Keratinocyte (primary cell): Measurements from ENCODE around the gene CHD9. TPM values are rescaled to one million over a fixed set of nuclear protein-coding genes. Genes with fewer than 3 reads are reported as not detected.

Source experiments
- DNase-seq: peaks from one replicate; pipeline ENCODE4 v3.0.0-alpha.2; 2011; ENCODE audit warnings: low read depth, missing footprints, low spot score
- FAIRE-seq: peaks from 2 replicates; lab custom pipeline; 2011; peaks lifted over from hg19 to GRCh38; lab: Jason Lieb, UNC
- H2AFZ ChIP-seq: 2 replicates; pipeline ENCODE4 v1.6.0; 2012; ENCODE audit warnings: low read length, control low read depth, inconsistent platforms; ENCODE audit not compliant: control insufficient read depth
- H3K27ac ChIP-seq: 2 replicates; pipeline ENCODE4 v1.5.1; 2011; ENCODE audit warnings: low read length; ENCODE audit not compliant: control insufficient read depth, insufficient read depth
- H3K27me3 ChIP-seq: 3 replicates; pipeline ENCODE4 v1.6.0; 2011; ENCODE audit warnings: low read length; ENCODE audit not compliant: control insufficient read depth, insufficient read depth; ENCODE audit errors: extremely low read depth
- H3K36me3 ChIP-seq, 2 experiments: 2 replicates in 1 of 2; 3 replicates in 1 of 2; pipeline ENCODE4 v1.5.1; 2011; ENCODE audit warnings: low read length in 2 of 2, mild to moderate bottlenecking in 1 of 2; ENCODE audit not compliant: control insufficient read depth in 2 of 2, insufficient read depth in 2 of 2; ENCODE audit errors: extremely low read depth in 1 of 2
- H3K4me1 ChIP-seq: 3 replicates; pipeline ENCODE4 v1.5.1; 2011; ENCODE audit warnings: low read length; ENCODE audit not compliant: control insufficient read depth, insufficient read depth; ENCODE audit errors: extremely low read depth
- H3K4me2 ChIP-seq: 3 replicates; pipeline ENCODE4 v1.6.0; 2011; ENCODE audit warnings: low read depth, low read length; ENCODE audit not compliant: control insufficient read depth, insufficient read depth; ENCODE audit errors: extremely low read depth
- H3K4me3 ChIP-seq, 3 experiments: fragments of 200-600 bp in 1 of 3; sonication (generic) in 1 of 3; 2 replicates in 2 of 3; 3 replicates in 1 of 3; pipeline ENCODE4 v1.5.1; 2011 to 2016; ENCODE audit warnings: low read length in 3 of 3, mild to moderate bottlenecking in 3 of 3, control low read depth in 2 of 3, inconsistent platforms in 1 of 3, low read depth in 1 of 3, mixed read lengths in 1 of 3, mixed run types in 1 of 3, moderate library complexity in 1 of 3; ENCODE audit not compliant: control insufficient read depth in 2 of 3, insufficient read depth in 2 of 3; ENCODE audit errors: extremely low read depth in 1 of 3
- H3K79me2 ChIP-seq: 2 replicates; pipeline ENCODE4 v1.6.0; 2012; ENCODE audit warnings: low read length; ENCODE audit not compliant: control insufficient read depth, insufficient read depth
- H3K9ac ChIP-seq: 3 replicates; pipeline ENCODE4 v1.6.0; 2011; ENCODE audit warnings: low read length; ENCODE audit not compliant: control insufficient read depth, insufficient read depth; ENCODE audit errors: extremely low read depth
- H3K9me1 ChIP-seq: 3 replicates; pipeline ENCODE4 v1.6.0; 2011; ENCODE audit warnings: low read length; ENCODE audit not compliant: control insufficient read depth, insufficient read depth; ENCODE audit errors: extremely low read depth
- H3K9me3 ChIP-seq: 2 replicates; pipeline ENCODE4 v1.5.1; 2012; ENCODE audit warnings: low read depth, low read length; ENCODE audit not compliant: control insufficient read depth
- H4K20me1 ChIP-seq: 3 replicates; pipeline ENCODE4 v1.6.0; 2011; ENCODE audit warnings: low read length; ENCODE audit not compliant: control insufficient read depth, insufficient read depth; ENCODE audit errors: extremely low read depth
- EZH2 ChIP-seq: IDR thresholded peaks from one replicate; pipeline ENCODE4 v1.6.1; 2012; ENCODE audit warnings: inconsistent platforms, mild to moderate bottlenecking, low read length, moderate library complexity
- dilution Hi-C: fragments of 300-500 bp; cut with MboI; formaldehyde crosslinking; loops from one replicate; pipeline ENCODE4 v1.7.0; 2020; ENCODE audit warnings: low sequenced_read_pairs; ENCODE audit not compliant: extremely low pct_ligation_motif_present
- polyA plus RNA-seq, 5 experiments: library from polyadenylated mRNA; depleted of rRNA in 3 of 5; stranded (reverse) in 3 of 5; stranded (forward) in 1 of 5; unstranded in 1 of 5; fragments of >200 nt; gene quantifications; 1 replicate in 1 of 5; 2 replicates in 3 of 5; 3 replicates in 1 of 5; pipeline versions ENCODE4 v1.2.1 to v1.2.3, GENCODE V29; 2011 to 2012; ENCODE audit warnings: missing spikeins in 2 of 5, low read depth in 1 of 5, low replicate concordance in 1 of 5
- TF ChIP-seq, protein P1 (sequence below), 3 experiments: IDR thresholded peaks in 1 of 3; conservative IDR thresholded peaks in 1 of 3; optimal IDR thresholded peaks in 1 of 3; 2 replicates in 2 of 3; 3 replicates in 1 of 3; pipeline versions ENCODE3 to v1.5.1; 2011; ENCODE audit warnings: low read length in 3 of 3, mild to moderate bottlenecking in 3 of 3, moderate library complexity in 2 of 3, control low read depth in 1 of 3, inconsistent platforms in 1 of 3; ENCODE audit not compliant: insufficient read depth in 2 of 3; ENCODE audit errors: extremely low read depth in 1 of 3

CHD9 gene
- polyA plus RNA-seq, 1 donor (not counting 4 experiments of a cell fraction or from before 2014, with no cell fraction given) = 32.8 TPM

DNA sequence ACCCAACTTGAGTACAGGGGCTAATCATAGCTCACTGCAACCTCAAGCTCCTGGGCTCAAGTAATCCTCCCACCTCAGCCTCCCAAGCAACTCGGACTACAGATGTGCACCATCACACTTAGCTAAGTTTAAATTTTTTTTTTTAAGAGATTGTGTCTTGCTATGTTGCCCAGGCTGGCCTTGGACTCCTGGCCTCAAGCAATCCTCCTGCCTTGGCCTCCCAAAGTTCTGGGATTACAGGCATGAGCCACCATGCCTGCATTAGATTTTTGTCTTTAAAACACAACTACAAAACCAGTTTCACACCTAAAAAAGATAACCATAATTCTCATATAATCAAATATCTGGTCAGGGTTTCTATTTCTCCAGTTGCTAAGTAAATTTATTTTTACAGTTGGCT is 147.1 kb downstream of the CHD9 start:
- no peak for FAIRE-seq

GRCh38 chr16:53202398-53202797 is 147.6 kb downstream of the CHD9 start:
- FAIRE-seq (no peak), DNase-seq (no peak)
- Histone ChIP-seq H2AFZ (no peak overlapping the region), H3K9ac (no peak overlapping the region), H4K20me1 (no peaks in the 10 kb centered on the region), H3K9me3 (no peaks in the 10 kb centered on the region), H3K36me3 (peaks cover 0 to 2% of the 10 kb centered on the region in 2 experiments), H3K4me2 (no peak overlapping the region), H3K9me1 (no peaks in the 10 kb centered on the region), H3K79me2 (peaks cover 8% of the 10 kb centered on the region), H3K4me3 (no peak overlapping the region), H3K4me1 (no peaks in the 10 kb centered on the region), H3K27ac (no peak overlapping the region), H3K27me3 (no peaks in the 10 kb centered on the region)
- TF ChIP-seq, protein P1, sequence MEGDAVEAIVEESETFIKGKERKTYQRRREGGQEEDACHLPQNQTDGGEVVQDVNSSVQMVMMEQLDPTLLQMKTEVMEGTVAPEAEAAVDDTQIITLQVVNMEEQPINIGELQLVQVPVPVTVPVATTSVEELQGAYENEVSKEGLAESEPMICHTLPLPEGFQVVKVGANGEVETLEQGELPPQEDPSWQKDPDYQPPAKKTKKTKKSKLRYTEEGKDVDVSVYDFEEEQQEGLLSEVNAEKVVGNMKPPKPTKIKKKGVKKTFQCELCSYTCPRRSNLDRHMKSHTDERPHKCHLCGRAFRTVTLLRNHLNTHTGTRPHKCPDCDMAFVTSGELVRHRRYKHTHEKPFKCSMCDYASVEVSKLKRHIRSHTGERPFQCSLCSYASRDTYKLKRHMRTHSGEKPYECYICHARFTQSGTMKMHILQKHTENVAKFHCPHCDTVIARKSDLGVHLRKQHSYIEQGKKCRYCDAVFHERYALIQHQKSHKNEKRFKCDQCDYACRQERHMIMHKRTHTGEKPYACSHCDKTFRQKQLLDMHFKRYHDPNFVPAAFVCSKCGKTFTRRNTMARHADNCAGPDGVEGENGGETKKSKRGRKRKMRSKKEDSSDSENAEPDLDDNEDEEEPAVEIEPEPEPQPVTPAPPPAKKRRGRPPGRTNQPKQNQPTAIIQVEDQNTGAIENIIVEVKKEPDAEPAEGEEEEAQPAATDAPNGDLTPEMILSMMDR (optimal IDR thresholded peaks at IDR 0.05 in 1 of 3, IDR thresholded peaks at IDR 0.05 in 1 of 3, conservative IDR thresholded peaks at IDR 0.05 in 1 of 3; ENCODE audit: extremely low read depth in 1 of 3, insufficient read depth in 2 of 3, low read length in 3 of 3) = no peak
- no peak for TF ChIP-seq EZH2
- dilution Hi-C loops = no loop called here

More for the DNA sequence above, 147.1 kb downstream of the CHD9 start:
- TF ChIP-seq EZH2 = no peak
- TF ChIP-seq, protein P1 (optimal IDR thresholded peaks at IDR 0.05 in 1 of 3, IDR thresholded peaks at IDR 0.05 in 1 of 3, conservative IDR thresholded peaks at IDR 0.05 in 1 of 3; ENCODE audit: extremely low read depth in 1 of 3, insufficient read depth in 2 of 3, low read length in 3 of 3) = no peak
- DNase-seq = no peak
- Histone ChIP-seq H3K27ac (no peak overlapping the region), H3K9me3 (no peaks in the 10 kb centered on the region), H3K4me2 (no peak overlapping the region), H3K36me3 (peaks cover 0 to 2% of the 10 kb centered on the region in 2 experiments), H4K20me1 (no peaks in the 10 kb centered on the region), H3K9me1 (no peaks in the 10 kb centered on the region), H3K4me1 (no peaks in the 10 kb centered on the region), H3K79me2 (peaks cover 8% of the 10 kb centered on the region), H3K4me3 (no peak overlapping the region), H3K9ac (no peak overlapping the region), H2AFZ (no peak overlapping the region), H3K27me3 (no peaks in the 10 kb centered on the region)
- dilution Hi-C loops = no loop called here
